ENCODE results near the gene CH25H. TPM values are rescaled to one million over a fixed set of nuclear protein-coding genes. Genes with fewer than 3 reads are reported as not detected.
A peak's percentile ranks its signal among the peaks of the same experiment; 100 is the strongest.

Gene CH25H
- total RNA-seq, 2 experiments from 2014 or later, result 0.12 to 0.22 TPM

GRCh38 chr10:89228146-89228545 is 21.0 kb upstream of the CH25H start:
- CTCF ChIA-PET, result no interaction called here
- H3K4me3 Mint-ChIP-seq, result no peak overlapping the region
- no peak for DNase-seq
- no peak overlapping the region for H3K27ac Mint-ChIP-seq
- H3K27me3 Mint-ChIP-seq (ENCODE audit: low read depth), result no peaks in the 10 kb centered on the region
- no peaks in the 10 kb centered on the region for H3K36me3 Mint-ChIP-seq (ENCODE audit: low read depth)
- peaks cover 5% of the 10 kb centered on the region for H3K4me1 Mint-ChIP-seq (ENCODE audit: low read depth)
- no peaks in the 10 kb centered on the region for H3K9me3 Mint-ChIP-seq
- intact Hi-C loops (cut with micrococcal nuclease), result no loop called here

- H3K36me3 Mint-ChIP-seq (ENCODE audit: low read depth), result peaks cover 2% of the 10 kb centered on the region
- intact Hi-C loops (cut with micrococcal nuclease), result no loop called here
- CTCF ChIA-PET, result interaction anchor here (1.4 kb wide), 1 partner anchor 9 kb away, joined by 5 read pairs; no protein-coding TSS in a partner anchor
- no peak overlapping the region for H3K4me3 Mint-ChIP-seq
- no peaks in the 10 kb centered on the region for H3K9me3 Mint-ChIP-seq
- no peaks in the 10 kb centered on the region for H3K27me3 Mint-ChIP-seq (ENCODE audit: low read depth)
- H3K4me1 Mint-ChIP-seq (ENCODE audit: low read depth), result peaks cover 5% of the 10 kb centered on the region
- no peak overlapping the region for H3K27ac Mint-ChIP-seq
- DNase-seq, result no peak
Measured at GRCh38 chr10:89226891-89227290, 19.8 kb upstream of the CH25H start.

GRCh38 chr10:89224739-89225443 is 17.8 kb upstream of the CH25H start:
- Mint-ChIP-seq H3K4me3 (no peak overlapping the region), H3K4me1 (ENCODE audit: low read depth) (peaks cover 5% of the 10 kb centered on the region), H3K36me3 (ENCODE audit: low read depth) (peaks cover 2% of the 10 kb centered on the region), H3K9me3 (no peaks in the 10 kb centered on the region), H3K27ac (no peak overlapping the region), H3K27me3 (ENCODE audit: low read depth) (no peaks in the 10 kb centered on the region)
- CTCF ChIA-PET, result interaction anchor here (0.6 to 1.4 kb wide), 2 partner anchors 10 to 25 kb away, joined by 4 to 6 read pairs; no protein-coding TSS in a partner anchor
- intact Hi-C loops (cut with micrococcal nuclease), result no loop called here
- no peak for DNase-seq

- no peak overlapping the region for H3K27ac Mint-ChIP-seq
- CTCF ChIA-PET, result interaction anchor here (1.1 to 1.7 kb wide), 2 partner anchors 193 to 287 kb away, joined by 4 to 7 read pairs; no protein-coding TSS in a partner anchor
- H3K36me3 Mint-ChIP-seq (ENCODE audit: low read depth), result peaks cover 2% of the 10 kb centered on the region
- peaks cover 12% of the 10 kb centered on the region for H3K4me1 Mint-ChIP-seq (ENCODE audit: low read depth)
- no peaks in the 10 kb centered on the region for H3K9me3 Mint-ChIP-seq
- no peaks in the 10 kb centered on the region for H3K27me3 Mint-ChIP-seq (ENCODE audit: low read depth)
- no peak overlapping the region for H3K4me3 Mint-ChIP-seq
- intact Hi-C loops (cut with micrococcal nuclease), result no loop called here
- no peak for DNase-seq
Measured at GRCh38 chr10:89221919-89222318, 14.8 kb upstream of the CH25H start.

- Mint-ChIP-seq H3K4me1 (ENCODE audit: low read depth) (peaks cover 7% of the 10 kb centered on the region), H3K27ac (no peak overlapping the region), H3K9me3 (no peaks in the 10 kb centered on the region), H3K27me3 (ENCODE audit: low read depth) (no peaks in the 10 kb centered on the region), H3K4me3 (no peak overlapping the region), H3K36me3 (ENCODE audit: low read depth) (peaks cover 2% of the 10 kb centered on the region)
- intact Hi-C loops (cut with micrococcal nuclease), result no loop called here
- CTCF ChIA-PET, result interaction anchor here (0.6 to 4.1 kb wide), 8 partner anchors 10 to 415 kb away, joined by 3 to 51 read pairs (median 9); no protein-coding TSS in a partner anchor
- no peak for DNase-seq
Measured at GRCh38 chr10:89219513-89220218, 12.5 kb upstream of the CH25H start.

GRCh38 chr10:89217057-89217990 is 10.2 kb upstream of the CH25H start:
- peaks cover 2% of the 10 kb centered on the region for H3K36me3 Mint-ChIP-seq (ENCODE audit: low read depth)
- DNase-seq, result peak; percentile 81
- intact Hi-C loops (cut with micrococcal nuclease), result loop anchor here (1.0 to 2.0 kb wide), 6 partner anchors 35 to 382 kb away; no protein-coding TSS in a partner anchor
- no peak overlapping the region for H3K27ac Mint-ChIP-seq
- peaks cover 2% of the 10 kb centered on the region for H3K27me3 Mint-ChIP-seq (ENCODE audit: low read depth)
- CTCF ChIA-PET, result interaction anchor here (0.7 to 4.1 kb wide), 52 partner anchors 10 to 390 kb away, joined by 3 to 51 read pairs (median 4); partner anchors contain the start of genes CH25H, FAS and LIPA
- no peaks in the 10 kb centered on the region for H3K9me3 Mint-ChIP-seq
- H3K4me1 Mint-ChIP-seq (ENCODE audit: low read depth), result peaks cover 7% of the 10 kb centered on the region
- no peak overlapping the region for H3K4me3 Mint-ChIP-seq

GRCh38 chr10:89216056-89216455 is 8.9 kb upstream of the CH25H start:
- CTCF ChIA-PET, result interaction anchor here (0.5 to 4.2 kb wide), 18 partner anchors 8 to 388 kb away, joined by 3 to 99 read pairs (median 4); partner anchors contain the start of gene CH25H
- Mint-ChIP-seq H3K27ac (no peak overlapping the region), H3K36me3 (ENCODE audit: low read depth) (no peaks in the 10 kb centered on the region), H3K4me1 (ENCODE audit: low read depth) (peaks cover 7% of the 10 kb centered on the region), H3K27me3 (ENCODE audit: low read depth) (peaks cover 8% of the 10 kb centered on the region), H3K4me3 (no peak overlapping the region), H3K9me3 (no peaks in the 10 kb centered on the region)
- DNase-seq, result no peak
- intact Hi-C loops (cut with micrococcal nuclease), result loop anchor here (2.0 kb wide), 1 partner anchor 37 kb away; no protein-coding TSS in a partner anchor

- intact Hi-C loops (cut with micrococcal nuclease), result no loop called here
- Mint-ChIP-seq H3K27me3 (ENCODE audit: low read depth) (peaks cover 13% of the 10 kb centered on the region), H3K4me3 (no peak overlapping the region), H3K27ac (no peak overlapping the region), H3K36me3 (ENCODE audit: low read depth) (no peaks in the 10 kb centered on the region), H3K9me3 (no peaks in the 10 kb centered on the region), H3K4me1 (ENCODE audit: low read depth) (peaks cover 7% of the 10 kb centered on the region)
- DNase-seq, result no peak
- CTCF ChIA-PET, result interaction anchor here (0.5 to 4.2 kb wide), 19 partner anchors 8 to 388 kb away, joined by 3 to 99 read pairs (median 4); partner anchors contain the start of gene CH25H
Measured at GRCh38 chr10:89215511-89215910, 8.4 kb upstream of the CH25H start.

- no peak overlapping the region for H3K27ac Mint-ChIP-seq
Measured at GRCh38 chr10:89214566-89215165, 7.5 kb upstream of the CH25H start.

GRCh38 chr10:89213191-89213808 is 6.2 kb upstream of the CH25H start:
- Mint-ChIP-seq H3K9me3 (no peaks in the 10 kb centered on the region), H3K27ac (no peak overlapping the region), H3K4me1 (ENCODE audit: low read depth) (peaks cover 7% of the 10 kb centered on the region), H3K27me3 (ENCODE audit: low read depth) (peaks cover 27% of the 10 kb centered on the region), H3K36me3 (ENCODE audit: low read depth) (no peaks in the 10 kb centered on the region), H3K4me3 (no peak overlapping the region)
- CTCF ChIA-PET, result interaction anchor here (0.6 to 4.2 kb wide), 21 partner anchors 10 to 378 kb away, joined by 3 to 99 read pairs (median 4); no protein-coding TSS in a partner anchor
- DNase-seq, result no peak
- intact Hi-C loops (cut with micrococcal nuclease), result loop anchor here (1.0 kb wide), 3 partner anchors 183 to 378 kb away; no protein-coding TSS in a partner anchor

More at GRCh38 chr10:89214566-89215165, 7.5 kb upstream of the CH25H start:
- peaks cover 7% of the 10 kb centered on the region for H3K4me1 Mint-ChIP-seq (ENCODE audit: low read depth)
- intact Hi-C loops (cut with micrococcal nuclease), result no loop called here
- no peaks in the 10 kb centered on the region for H3K9me3 Mint-ChIP-seq
- peaks cover 16% of the 10 kb centered on the region for H3K27me3 Mint-ChIP-seq (ENCODE audit: low read depth)
- H3K36me3 Mint-ChIP-seq (ENCODE audit: low read depth), result no peaks in the 10 kb centered on the region
- CTCF ChIA-PET, result interaction anchor here (0.7 to 4.2 kb wide), 25 partner anchors 10 to 379 kb away, joined by 3 to 99 read pairs (median 4); no protein-coding TSS in a partner anchor
- H3K4me3 Mint-ChIP-seq, result no peak overlapping the region
- no peak for DNase-seq

Measured in activated naive CD4-positive, alpha-beta T cell treated with anti-CD3 and anti-CD28 coated beads for 36 hours (primary cell).